Omental fat pad (tissue), 4 donors: ENCODE results near the gene PPA1. TPM values are rescaled to one million over a fixed set of nuclear protein-coding genes. Genes with fewer than 3 reads are reported as not detected.

Experiments used
- ATAC-seq: fragments of 150-250 bp; one replicate; pipeline ENCODE4 v1.9.1; 2016; ENCODE audit warnings: mild to moderate bottlenecking, moderate library complexity; ENCODE audit not compliant: low FRiP score
- DNase-seq: peaks from one replicate; pipeline ENCODE4 v3.0.0-alpha.2; 2019; ENCODE audit warnings: low spot score
- small RNA-seq: library from RNA; depleted of rRNA; stranded (forward); fragments of <200 nt; gene quantifications from one replicate; pipeline ENCODE3, GENCODE V24; 2016
- total RNA-seq, 4 donors: library from RNA; depleted of rRNA; stranded (reverse); fragments of >200 nt; gene quantifications; one replicate each; pipeline ENCODE4 v1.1.0, GENCODE V29; 2016
- TF ChIP-seq, protein P1 (sequence below), 3 donors: fragments of 450-650 bp; IDR thresholded peaks; one replicate each; pipeline ENCODE4 v1.5.1; 2016 to 2017; ENCODE audit warnings: antibody characterized with exemption in 3 of 3, mild to moderate bottlenecking in 3 of 3, moderate library complexity in 2 of 3

The PPA1 gene
- total RNA-seq, 4 donors from 2014 or later: 92.4 to 331 (median 217) TPM

DNA sequence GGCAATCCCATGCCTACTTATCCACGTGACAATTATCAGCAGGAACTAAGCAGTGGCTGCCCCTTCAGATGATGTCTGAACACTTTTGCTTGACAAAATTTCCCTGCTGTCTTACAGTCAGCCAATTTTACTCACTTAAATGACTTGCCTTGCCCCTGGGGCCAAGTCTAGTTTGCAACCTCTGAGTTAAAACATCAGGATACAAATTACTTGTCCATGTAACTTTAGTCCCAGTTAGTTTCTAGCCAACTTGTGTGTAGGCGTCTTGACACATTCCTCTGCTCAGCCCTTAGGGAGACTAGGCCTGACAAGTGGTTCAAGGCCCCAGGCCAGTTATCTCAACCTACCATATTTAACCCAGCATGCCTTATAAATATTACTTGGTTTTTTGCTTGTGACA is 75.1 kb downstream of the PPA1 start:
- ATAC-seq: no peak
- TF ChIP-seq, protein P1, sequence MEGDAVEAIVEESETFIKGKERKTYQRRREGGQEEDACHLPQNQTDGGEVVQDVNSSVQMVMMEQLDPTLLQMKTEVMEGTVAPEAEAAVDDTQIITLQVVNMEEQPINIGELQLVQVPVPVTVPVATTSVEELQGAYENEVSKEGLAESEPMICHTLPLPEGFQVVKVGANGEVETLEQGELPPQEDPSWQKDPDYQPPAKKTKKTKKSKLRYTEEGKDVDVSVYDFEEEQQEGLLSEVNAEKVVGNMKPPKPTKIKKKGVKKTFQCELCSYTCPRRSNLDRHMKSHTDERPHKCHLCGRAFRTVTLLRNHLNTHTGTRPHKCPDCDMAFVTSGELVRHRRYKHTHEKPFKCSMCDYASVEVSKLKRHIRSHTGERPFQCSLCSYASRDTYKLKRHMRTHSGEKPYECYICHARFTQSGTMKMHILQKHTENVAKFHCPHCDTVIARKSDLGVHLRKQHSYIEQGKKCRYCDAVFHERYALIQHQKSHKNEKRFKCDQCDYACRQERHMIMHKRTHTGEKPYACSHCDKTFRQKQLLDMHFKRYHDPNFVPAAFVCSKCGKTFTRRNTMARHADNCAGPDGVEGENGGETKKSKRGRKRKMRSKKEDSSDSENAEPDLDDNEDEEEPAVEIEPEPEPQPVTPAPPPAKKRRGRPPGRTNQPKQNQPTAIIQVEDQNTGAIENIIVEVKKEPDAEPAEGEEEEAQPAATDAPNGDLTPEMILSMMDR (IDR thresholded peaks at IDR 0.05): no peak
- DNase-seq: no peak

DNA sequence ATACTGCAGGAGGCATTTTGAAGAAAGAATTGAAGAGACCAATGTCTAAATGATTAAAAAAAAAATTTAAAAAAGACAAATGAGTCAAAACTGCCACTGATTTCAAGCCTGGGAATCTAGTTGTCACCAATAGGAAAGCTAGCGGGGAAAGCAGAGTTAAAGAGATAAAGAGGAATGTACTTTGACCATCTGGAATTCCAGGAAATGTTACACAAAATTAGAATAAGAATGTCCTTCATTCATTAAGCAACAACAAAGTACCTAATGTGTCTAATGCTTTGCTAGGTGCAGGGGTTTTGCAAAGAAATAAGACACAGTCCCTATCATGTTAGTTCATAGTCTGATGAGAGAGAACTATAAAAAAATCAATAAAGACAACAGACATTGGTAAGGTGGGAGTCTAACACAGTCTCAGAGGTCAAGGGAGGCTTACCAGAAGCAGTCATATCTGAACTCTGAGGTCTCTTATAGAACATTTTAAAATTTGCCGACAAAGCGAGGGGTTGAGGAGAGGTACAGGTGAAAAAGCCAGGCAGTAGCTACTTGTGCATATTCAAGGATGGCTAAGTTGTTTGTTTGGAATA is 77.9 kb downstream of the PPA1 start:
- no peak for ATAC-seq
- TF ChIP-seq, protein P1 (IDR thresholded peaks at IDR 0.05): no peak
- no peak for DNase-seq

Small RNA genes lying within 50 kb of the gene (small RNA-seq; reads per million reads assigned to genes)
- not detected for gene RPS25P9

Other genes starting within 250 kb of the PPA1 start
- 1 to 10 TPM; 4.1 to 6.0 (median 5.2) TPM for gene MACROH2A2, start 180.6 kb downstream of the PPA1 start, total RNA-seq
- 100 to 1,000 TPM in 1 of 4 donors, 10 to 100 TPM in 3; 32.8 to 118 (median 53.6) TPM for gene AIFM2, start 100.6 kb downstream of the PPA1 start, total RNA-seq
- gene TYSND1, start 86.7 kb downstream of the PPA1 start, total RNA-seq: 10 to 100 TPM; 10.7 to 20.3 (median 13.7) TPM
- gene SAR1A, start 62.9 kb downstream of the PPA1 start, total RNA-seq: 100 to 1,000 TPM in 3 of 4 donors, 10 to 100 TPM in 1; 97.7 to 179 (median 141) TPM
- gene NPFFR1, start 50.6 kb upstream of the PPA1 start, total RNA-seq: 1 to 10 TPM in 1 of 4 donors, under 1 TPM in 2, not detected in 1; 0.19 to 3.4 (median 0.60) TPM
- gene LRRC20, start 149.2 kb upstream of the PPA1 start, total RNA-seq: 1 to 10 TPM; 2.0 to 5.8 (median 2.5) TPM
- gene EIF4EBP2, start 170.7 kb upstream of the PPA1 start, total RNA-seq: 100 to 1,000 TPM; 104 to 195 (median 141) TPM
- gene NODAL, start 208.3 kb upstream of the PPA1 start, total RNA-seq: not detected
- gene PALD1, start 245.3 kb upstream of the PPA1 start, total RNA-seq: 10 to 100 TPM in 2 of 4 donors, 1 to 10 TPM in 2; 3.3 to 12.1 (median 8.0) TPM